HepG2 (cell line): Measurements from ENCODE around the gene ZBED5. TPM values are rescaled to one million over a fixed set of nuclear protein-coding genes. Genes with fewer than 3 reads are reported as not detected.

Experiments used
- ARID5B ChIP-seq: IDR thresholded peaks from 2 replicates; pipeline ENCODE4 v1.4.0; 2020; ENCODE audit warnings: mild to moderate bottlenecking, missing genetic modification reagents
- ATF7 ChIP-seq, 2 experiments: fragments of 450-650 bp in 1 of 2; sonication (generic) in 1 of 2; formaldehyde crosslinking in 1 of 2; IDR thresholded peaks; 2 replicates each; pipeline versions ENCODE4 v1.4.0 to v1.6.1; 2016 to 2020; ENCODE audit warnings: antibody characterized with exemption in 1 of 2, mild to moderate bottlenecking in 1 of 2, missing genetic modification reagents in 1 of 2
- CBFB ChIP-seq: sonication (generic); formaldehyde crosslinking; IDR thresholded peaks from 2 replicates; pipeline ENCODE4 v1.4.0; 2020; ENCODE audit warnings: missing genetic modification reagents
- CEBPB ChIP-seq: IDR thresholded peaks from 2 replicates; pipeline ENCODE4 v1.6.1; 2011; ENCODE audit warnings: low read depth, low read length, improper control_type of control experiment, borderline replicate concordance
- CEBPG ChIP-seq: IDR thresholded peaks from 2 replicates; pipeline ENCODE4 v1.6.1; 2016
- FOSL2 ChIP-seq: sonication (generic); formaldehyde crosslinking; IDR thresholded peaks from 2 replicates; pipeline ENCODE4 v1.4.0; 2020; ENCODE audit warnings: missing genetic modification reagents
- FOXA3 ChIP-seq: IDR thresholded peaks from 2 replicates; pipeline ENCODE4 v1.6.1; 2016; ENCODE audit warnings: missing genetic modification reagents, missing compliant biosample characterization
- GATAD2A ChIP-seq: IDR thresholded peaks from 2 replicates; pipeline ENCODE4 v1.6.1; 2016
- HNF4A ChIP-seq: sonication (generic); formaldehyde crosslinking; IDR thresholded peaks from 2 replicates; pipeline ENCODE4 v1.4.0; 2020; ENCODE audit warnings: missing genetic modification reagents
- MED1 ChIP-seq: sonication (generic); formaldehyde crosslinking; IDR thresholded peaks from 2 replicates; pipeline ENCODE4 v1.4.0; 2020; ENCODE audit warnings: missing genetic modification reagents
- POLR2A ChIP-seq, 2 experiments: IDR thresholded peaks; 2 replicates each; pipeline ENCODE4 v1.6.1; 2011; ENCODE audit warnings: low read depth in 2 of 2, low read length in 2 of 2, mild to moderate bottlenecking in 1 of 2, moderate library complexity in 1 of 2; ENCODE audit not compliant: insufficient read depth in 1 of 2
- RELA ChIP-seq: sonication (generic); formaldehyde crosslinking; IDR thresholded peaks from 2 replicates; pipeline ENCODE4 v1.4.0; 2020; ENCODE audit warnings: missing genetic modification reagents
- RORA ChIP-seq: sonication (generic); formaldehyde crosslinking; IDR thresholded peaks from 2 replicates; pipeline ENCODE4 v1.5.0; 2020; ENCODE audit warnings: mild to moderate bottlenecking, missing genetic modification reagents, moderate library complexity
- SNAPC5 ChIP-seq: sonication (generic); formaldehyde crosslinking; IDR thresholded peaks from 2 replicates; pipeline ENCODE4 v1.8.1; 2023; ENCODE audit warnings: mild to moderate bottlenecking, missing genetic modification reagents, borderline replicate concordance
- TRIM24 ChIP-seq: sonication (generic); formaldehyde crosslinking; IDR thresholded peaks from 2 replicates; pipeline ENCODE4 v1.8.0; 2022; ENCODE audit warnings: mild to moderate bottlenecking, missing genetic modification reagents
- ZBTB33 ChIP-seq: sonication (generic); formaldehyde crosslinking; IDR thresholded peaks from 2 replicates; pipeline ENCODE4 v1.4.0; 2020; ENCODE audit warnings: missing genetic modification reagents
- ZBTB38 ChIP-seq: sonication (generic); formaldehyde crosslinking; IDR thresholded peaks from 2 replicates; pipeline ENCODE4 v1.5.1; 2020; ENCODE audit warnings: mild to moderate bottlenecking, missing genetic modification reagents
- ZBTB7B ChIP-seq: sonication (generic); formaldehyde crosslinking; IDR thresholded peaks from 2 replicates; pipeline ENCODE4 v1.4.0; 2020; ENCODE audit warnings: missing genetic modification reagents
- ZEB1 ChIP-seq: IDR thresholded peaks from 2 replicates; pipeline ENCODE4 v1.6.1; 2012; ENCODE audit warnings: mild to moderate bottlenecking, low read depth, inconsistent platforms; ENCODE audit not compliant: insufficient replicate concordance
- ZFP1 ChIP-seq: IDR thresholded peaks from 2 replicates; pipeline ENCODE4 v1.6.1; 2016
- ZGPAT ChIP-seq: IDR thresholded peaks from 2 replicates; pipeline ENCODE4 v1.6.1; 2016; ENCODE audit warnings: mild to moderate bottlenecking
- ZNF772 ChIP-seq: sonication (generic); formaldehyde crosslinking; IDR thresholded peaks from 2 replicates; pipeline ENCODE4 v1.5.0; 2020; ENCODE audit warnings: mild to moderate bottlenecking, missing genetic modification reagents
- polyA plus RNA-seq, 8 experiments: library from polyadenylated mRNA; depleted of rRNA in 3 of 8; stranded (reverse) in 7 of 8; unstranded in 1 of 8; fragments of >200 nt; fragmentation: Illumina TruSeq in 4 of 8; extraction: Trizol in 4 of 8; gene quantifications; 2 replicates each; pipeline versions ENCODE4 v1.2.1 to v1.2.3, GENCODE V29; 2011 to 2016; ENCODE audit warnings: low read depth in 4 of 8, missing spikeins in 1 of 8, mixed read lengths in 1 of 8; ENCODE audit not compliant: insufficient read depth in 1 of 8
- total RNA-seq, 5 experiments: library from RNA; depleted of rRNA; stranded (reverse); fragments of >200 nt; fragmentation: Illumina TruSeq; extraction: Trizol; gene quantifications; 2 replicates each; pipeline ENCODE4 v1.2.3, GENCODE V29; 2016; ENCODE audit warnings: low read depth in 1 of 5

ZBED5 gene
- total and polyA plus RNA-seq, 2 of the 13 experiments (the other 11 are each of a cell fraction or from before 2014, with no cell fraction given), result 18.2 to 38.6 TPM

- peak; percentile 78; the same call in 1 of the 2 replicates for TF ChIP-seq ZBTB33 (CRISPR knock-in tag)
- TF ChIP-seq GATAD2A (CRISPR knock-in tag), result peak; percentile 23; the same call in 1 of the 2 replicates
- no peak for TF ChIP-seq CBFB (CRISPR knock-in tag)
- no peak for TF ChIP-seq RELA
- TF ChIP-seq FOSL2 (CRISPR knock-in tag), result 0 out of 2 replicates have a peak, but pooled peaks have one; percentile 20
- TF ChIP-seq ZEB1, result no peak
- no peak for TF ChIP-seq SNAPC5 (CRISPR knock-in tag)
- no peak for TF ChIP-seq ZFP1 (CRISPR knock-in tag)
- no peak for TF ChIP-seq ZBTB7B (CRISPR knock-in tag)
- peak; percentile 51; the same call in 1 of the 2 replicates for TF ChIP-seq HNF4A
- TF ChIP-seq ZNF772 (CRISPR knock-in tag), result no peak
- TF ChIP-seq TRIM24 (CRISPR knock-in tag), result no peak
- 0 out of 2 replicates have a peak, but pooled peaks have one; percentile 25 for TF ChIP-seq ATF7 (IDR thresholded peaks at IDR 0.05)
- no peak for TF ChIP-seq ATF7 (CRISPR knock-in tag; IDR thresholded peaks at IDR 0.05)
- TF ChIP-seq ZGPAT (CRISPR knock-in tag), result peak; percentile 29; the same call in 1 of the 2 replicates
- peak; percentile 27; the same call in 1 of the 2 replicates for TF ChIP-seq ZBTB38
- peak; percentile 85; the same call in 1 of the 2 replicates for TF ChIP-seq CEBPB
- peak; percentile 37; the same call in 1 of the 2 replicates for TF ChIP-seq FOXA3
- 0 out of 2 replicates have a peak, but pooled peaks have one; percentile 18 for TF ChIP-seq ARID5B (CRISPR knock-in tag)
- TF ChIP-seq CEBPG, result peak; percentile 81
- no peak for TF ChIP-seq RORA (CRISPR knock-in tag)
- TF ChIP-seq POLR2A (IDR thresholded peaks at IDR 0.05; ENCODE audit: insufficient read depth in 1 of 2, low read depth in 2 of 2, low read length in 2 of 2), result 0 out of 4 replicates have a peak, but pooled peaks of 1 of the 2 experiments have one; percentile 7
- TF ChIP-seq MED1, result 0 out of 2 replicates have a peak, but pooled peaks have one; percentile 16
- TF ChIP-seq, all 625 proteins: peak for 15
Measured at GRCh38 chr11:10805741-10806140, 52.1 kb downstream of the ZBED5 start (continued).
